GM19397 (cell line): ENCODE measurements around the gene PHYKPL.
A peak's percentile ranks its signal among the peaks of the same experiment; 100 is the strongest.
"Not testable (repeated sequence)": the region's sequence is repeated elsewhere in the genome, so short reads cannot be mapped to it uniquely, and the experiment has no call there.

ENCODE experiments used
- ATAC-seq: cut with Tn5 transposase; IDR thresholded peaks from one replicate; pipeline ENCODE4 v1.9.1; 2021; ENCODE audit warnings: mild to moderate bottlenecking, moderate library complexity; ENCODE audit not compliant: unreplicated experiment

PHYKPL gene

DNA sequence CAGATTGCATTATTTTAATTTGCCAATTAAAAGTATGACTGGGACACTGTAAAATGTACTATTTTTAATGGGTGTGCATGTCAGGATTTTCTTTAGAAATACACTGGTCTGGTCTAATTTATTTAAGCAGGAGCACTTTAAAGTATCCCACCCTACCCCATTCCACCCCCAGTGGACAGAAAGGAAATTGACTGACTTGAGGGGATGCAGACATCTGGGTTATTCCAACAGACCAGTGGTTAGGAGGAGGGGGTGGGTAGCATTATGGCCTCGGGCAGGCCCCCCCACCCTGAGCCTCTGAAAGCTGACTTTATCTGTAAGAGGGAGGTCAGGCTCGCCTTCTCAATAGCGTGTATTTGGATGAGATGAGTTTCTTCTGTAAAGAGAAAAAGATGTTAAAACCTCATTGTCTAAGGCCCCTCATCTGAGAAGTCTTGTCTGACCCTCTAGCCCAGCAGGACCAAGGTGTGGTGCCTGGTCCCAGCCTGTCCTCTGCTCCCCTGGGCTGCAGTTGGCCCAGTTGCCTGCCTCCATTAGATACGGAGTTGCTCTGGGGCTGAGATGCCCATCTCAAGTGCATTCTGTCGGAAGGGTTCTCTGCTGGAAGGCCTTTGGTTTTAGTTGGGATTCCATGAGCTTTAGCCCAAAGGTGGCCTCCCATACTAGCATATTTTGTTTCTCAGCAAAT, 23.9 kb downstream of the PHYKPL start:
- no peak for ATAC-seq

DNA sequence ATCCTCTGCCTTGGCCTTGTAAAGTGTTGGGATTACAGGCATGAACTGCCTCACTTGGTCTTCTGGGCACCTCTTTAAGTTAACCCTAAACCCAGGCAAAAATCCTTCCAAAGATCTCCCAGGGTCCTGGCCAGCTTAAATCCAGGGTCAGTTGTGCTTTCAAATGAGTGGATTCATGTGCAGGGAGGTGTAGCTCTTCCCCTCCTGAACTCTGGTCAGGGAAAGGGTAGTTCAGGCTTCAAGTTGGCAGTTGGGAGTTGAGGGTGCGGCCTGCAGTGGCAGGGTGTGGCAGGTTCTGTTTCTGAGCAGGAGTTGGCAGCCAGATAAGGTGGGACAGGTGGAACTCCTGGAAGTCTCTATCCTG, 24.7 kb downstream of the PHYKPL start:
- ATAC-seq = no peak

DNA sequence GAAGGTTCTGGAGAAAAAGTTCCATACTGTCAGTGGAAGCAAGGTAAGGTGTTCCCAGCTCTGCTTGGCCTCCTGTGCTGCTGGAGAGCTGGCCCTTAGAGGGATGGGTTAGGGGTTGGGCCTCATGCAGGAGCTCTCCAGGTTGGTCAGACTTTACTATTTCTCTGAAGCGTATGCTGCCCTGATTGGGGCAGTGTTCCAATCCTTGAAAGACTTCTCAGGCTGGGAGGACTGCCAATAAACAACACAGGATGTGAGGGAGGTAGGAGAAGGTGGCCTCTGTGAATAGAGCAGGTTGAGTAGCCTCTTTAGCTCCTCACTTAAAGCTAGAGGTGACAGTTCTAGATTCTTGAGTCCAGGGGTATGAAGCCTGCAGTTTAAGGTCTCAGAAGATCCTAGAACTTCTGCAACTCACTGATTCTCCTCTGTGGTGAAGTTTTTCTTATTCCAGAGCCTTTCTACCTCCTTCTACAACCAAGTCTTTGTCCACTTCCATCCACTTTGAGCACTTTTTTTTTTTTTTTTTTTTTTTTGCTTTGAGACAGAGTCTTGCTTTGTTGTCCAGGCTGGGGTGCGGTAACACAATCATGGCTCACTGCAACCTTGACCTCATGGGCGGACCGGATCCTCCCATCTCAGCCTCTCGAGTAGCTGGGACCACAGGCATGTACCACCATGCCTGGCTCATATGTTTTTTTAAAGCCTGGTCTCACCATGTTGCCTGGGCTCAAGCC, 25.3 kb downstream of the PHYKPL start:
- no peak for ATAC-seq

DNA sequence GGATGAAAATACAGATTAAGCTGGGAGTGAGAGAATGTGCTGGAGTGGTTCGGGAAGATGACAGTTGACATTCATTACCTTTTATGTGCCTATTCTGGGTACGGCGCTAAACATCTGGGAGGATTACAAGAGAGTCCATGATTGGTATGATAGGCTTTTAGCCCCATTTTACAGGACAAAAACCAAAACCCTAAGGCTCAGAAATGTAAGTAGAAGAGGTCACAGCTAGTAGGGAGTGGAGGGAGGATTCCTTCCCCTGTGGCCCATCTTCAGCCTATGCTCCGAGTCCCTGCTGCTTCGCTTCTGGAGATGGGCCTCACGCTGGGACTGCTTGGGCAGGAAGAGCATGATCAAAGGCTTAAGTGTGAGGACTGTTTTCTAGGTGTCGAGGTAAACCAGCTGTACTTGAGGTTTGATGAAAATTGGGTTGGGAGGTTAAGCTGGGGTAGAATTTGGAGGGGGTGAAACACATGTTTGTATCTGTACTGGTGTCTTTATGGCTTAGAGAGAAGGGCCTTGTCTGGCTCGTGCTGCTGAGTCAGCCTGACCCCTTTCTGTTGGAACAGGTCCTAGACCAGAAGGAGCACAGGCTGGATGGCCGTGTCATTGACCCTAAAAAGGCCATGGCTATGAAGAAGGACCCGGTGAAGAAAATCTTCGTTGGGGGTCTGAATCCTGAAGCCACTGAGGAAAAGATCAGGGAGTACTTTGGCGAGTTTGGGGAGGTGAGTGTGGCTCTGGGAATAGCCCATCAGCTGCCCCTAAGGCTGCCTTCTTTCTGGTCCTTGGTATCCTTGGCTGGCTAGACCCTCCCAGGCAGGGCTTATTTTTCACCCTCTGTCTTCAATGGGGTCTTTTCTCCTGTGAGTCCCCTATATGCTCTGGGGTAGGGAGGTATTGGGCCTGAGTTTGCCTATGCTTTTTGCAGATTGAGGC, 26.2 kb downstream of the PHYKPL start:
- no peak for ATAC-seq

DNA sequence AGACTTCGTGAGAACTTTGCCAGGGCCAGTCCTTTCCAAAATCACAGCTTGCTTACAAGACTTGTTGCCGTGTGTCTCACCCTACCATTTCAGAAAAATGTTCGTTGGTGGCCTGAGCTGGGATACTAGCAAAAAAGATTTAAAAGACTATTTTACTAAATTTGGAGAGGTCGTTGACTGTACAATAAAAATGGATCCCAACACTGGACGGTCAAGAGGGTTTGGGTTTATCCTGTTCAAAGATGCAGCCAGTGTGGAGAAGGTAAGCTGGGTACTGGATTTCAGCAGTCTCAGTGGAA, 26.9 kb downstream of the PHYKPL start:
- no peak for ATAC-seq

DNA sequence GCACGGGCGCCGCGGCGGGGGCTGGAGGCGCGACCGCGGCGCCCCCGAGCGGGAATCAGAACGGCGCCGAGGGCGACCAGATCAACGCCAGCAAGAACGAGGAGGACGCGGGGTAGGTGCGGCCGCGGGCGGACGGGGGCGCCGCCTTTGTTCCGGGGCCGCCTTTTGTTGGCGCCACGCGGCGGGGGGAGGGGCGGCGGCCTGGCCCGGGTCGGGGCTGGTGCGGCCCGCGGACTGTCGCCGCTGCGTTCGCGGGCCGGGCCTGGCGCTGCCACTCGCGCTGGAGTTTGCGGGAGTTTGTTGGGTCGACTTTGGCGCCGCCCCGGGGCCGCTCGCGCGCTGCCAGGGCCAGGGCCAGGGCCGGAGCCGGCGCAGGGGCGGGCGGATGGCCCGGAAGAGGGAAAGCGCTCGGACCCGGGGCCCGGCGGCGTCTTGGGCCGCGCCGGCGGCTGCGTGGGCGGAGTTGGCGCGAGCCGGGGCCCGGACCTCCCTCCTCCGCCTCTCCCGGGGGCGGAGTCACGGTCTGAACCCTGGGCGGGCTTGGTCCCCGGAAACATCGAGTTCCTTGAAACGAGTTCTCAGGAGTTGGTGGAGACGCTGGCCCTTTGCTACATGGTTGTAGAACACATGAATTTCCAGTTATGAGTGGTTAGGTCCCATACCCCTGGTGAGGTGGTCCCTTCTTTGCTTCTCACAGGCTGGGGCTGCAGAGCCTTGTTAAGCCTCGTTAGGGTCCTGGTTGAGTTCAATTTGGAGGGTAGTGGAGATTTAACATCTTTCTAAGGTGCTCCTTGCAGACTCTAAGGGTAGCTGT, 27.5 kb downstream of the PHYKPL start:
- peak; percentile 51 for ATAC-seq

DNA sequence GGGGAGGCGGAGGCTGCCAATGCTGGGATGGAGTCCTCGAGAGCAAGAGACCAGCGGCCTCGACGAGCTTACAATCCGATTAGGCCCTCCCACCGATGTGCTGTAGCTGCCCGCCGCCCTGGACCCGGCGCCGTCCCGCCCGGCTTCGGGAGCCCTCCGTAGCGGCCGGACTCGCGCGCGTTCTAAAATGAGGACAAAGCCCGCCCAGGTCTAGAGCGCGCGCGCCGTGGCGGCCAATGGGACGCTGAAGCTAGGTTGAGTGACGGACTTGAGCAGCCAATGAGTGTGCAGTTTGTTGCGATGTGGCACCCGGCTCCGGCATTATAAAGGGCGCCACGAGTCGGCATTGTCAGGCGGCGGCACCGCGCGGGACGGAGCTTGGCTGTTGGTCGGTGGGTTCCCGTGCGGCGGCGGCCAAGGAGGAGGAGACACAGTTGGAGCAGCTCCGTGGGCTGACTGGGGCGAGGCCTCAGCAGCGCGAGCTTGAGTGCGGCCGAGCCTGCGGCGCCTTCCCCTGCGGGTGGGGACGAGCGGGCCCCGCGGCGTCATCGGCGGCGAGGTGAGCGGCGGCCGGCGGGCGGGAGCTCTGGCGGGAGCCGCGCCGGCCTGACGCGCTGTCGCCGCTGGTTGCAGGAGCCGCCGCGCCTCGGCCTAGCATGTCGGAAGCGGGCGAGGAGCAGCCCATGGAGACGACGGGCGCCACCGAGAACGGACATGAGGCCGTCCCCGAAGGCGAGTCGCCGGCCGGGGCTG, 28.2 kb downstream of the PHYKPL start, which contains the start of gene HNRNPAB:
HNRNPAB (plus strand) TSS at position 352 of the 753 bp plus-strand sequence; CDS start at position 657, 305 bp downstream.
- peak; percentile 84 for ATAC-seq

DNA sequence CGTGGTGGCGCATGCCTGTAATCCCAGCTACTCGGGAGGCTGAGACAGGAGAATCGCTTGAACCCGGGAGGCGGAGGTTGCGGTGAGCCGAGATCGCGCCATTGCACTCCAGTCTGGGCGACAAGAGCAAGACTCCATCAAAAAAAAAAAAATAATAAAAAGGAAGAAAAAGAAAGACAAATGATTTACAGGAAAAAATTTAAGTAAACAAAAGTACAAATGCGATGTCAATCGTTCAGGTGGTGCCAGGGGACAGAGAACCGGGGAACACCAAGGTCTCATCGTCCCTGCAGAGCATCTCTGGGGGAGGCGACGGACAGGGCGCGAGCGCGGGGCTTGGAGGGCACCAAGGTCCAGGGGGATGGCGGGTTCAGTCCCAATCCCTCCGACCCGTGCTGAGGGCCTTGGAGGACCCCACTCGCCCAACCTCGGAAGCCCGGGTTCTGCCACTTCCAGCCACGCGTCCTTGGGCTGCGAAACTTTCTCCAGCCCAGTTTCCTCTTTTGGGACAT, 28.9 kb downstream of the PHYKPL start:
- ATAC-seq = no peak

DNA sequence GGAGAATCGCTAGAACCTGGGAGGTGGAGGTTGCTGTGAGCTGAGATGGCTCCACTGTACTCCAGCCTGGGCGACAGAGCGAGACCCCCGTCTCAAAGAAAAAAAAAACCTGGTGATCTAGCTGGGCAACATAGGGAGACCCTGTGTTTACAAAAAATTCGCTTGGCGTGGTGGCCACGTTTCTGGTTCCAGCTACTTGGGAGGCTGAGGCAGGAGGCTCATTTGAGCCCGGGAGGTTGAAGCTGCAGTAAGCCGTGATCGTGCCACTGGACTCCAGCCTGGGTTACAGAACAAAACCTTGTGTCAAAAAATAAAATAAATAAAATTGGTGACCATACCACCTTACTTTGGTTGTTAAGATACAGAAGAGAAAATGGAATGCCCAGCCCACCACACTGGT, 30.1 kb downstream of the PHYKPL start:
- ATAC-seq = no peak

DNA sequence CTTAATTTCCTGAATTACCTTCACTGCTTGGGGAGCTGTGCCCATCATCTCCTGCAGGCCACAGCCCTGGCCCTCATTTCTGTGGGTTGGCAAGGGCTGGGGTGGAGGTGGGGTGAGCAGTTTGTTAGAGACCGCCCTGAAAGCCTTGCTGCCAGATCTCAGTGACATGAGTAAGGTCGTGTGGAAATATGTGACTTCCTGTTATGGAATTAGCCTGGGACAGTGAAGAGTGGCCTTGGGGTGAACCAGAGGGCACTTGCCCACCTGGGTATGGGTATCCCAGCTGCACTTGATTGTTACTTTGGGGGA, 30.7 kb downstream of the PHYKPL start:
- no peak for ATAC-seq

DNA sequence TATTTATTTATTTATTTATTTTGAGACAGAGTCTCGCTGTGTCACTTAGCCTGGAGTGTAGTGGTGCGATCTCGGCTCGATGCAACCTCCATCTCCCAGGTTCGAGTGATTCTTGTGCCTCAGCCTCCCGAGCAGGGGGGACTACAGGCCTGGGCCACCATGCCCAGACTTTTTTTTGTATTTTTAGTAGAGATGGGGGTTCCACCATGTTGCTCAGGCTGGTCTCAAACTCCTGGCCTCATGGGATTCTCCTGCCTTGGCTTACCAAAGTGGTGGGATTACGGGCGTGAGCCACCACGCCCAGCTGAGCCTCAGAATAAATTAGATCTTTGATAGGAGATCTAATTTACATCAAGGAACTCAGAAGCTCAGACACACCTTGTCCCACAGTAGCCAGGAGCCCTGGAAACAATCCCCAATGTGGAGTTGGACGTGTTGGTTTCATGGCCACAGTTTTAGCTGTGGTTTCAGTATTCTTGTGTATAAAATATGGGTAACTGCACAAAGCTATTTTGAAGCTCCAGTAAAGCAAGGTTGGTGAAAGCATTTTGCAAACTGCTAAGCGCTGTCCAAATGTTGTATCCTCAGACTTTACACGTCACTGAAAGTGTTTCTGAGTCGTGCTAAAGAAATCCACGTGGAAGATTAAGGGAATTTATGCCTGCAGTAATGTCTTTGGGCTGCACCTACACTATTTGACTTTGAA, 31.2 kb downstream of the PHYKPL start:
- ATAC-seq = no peak

DNA sequence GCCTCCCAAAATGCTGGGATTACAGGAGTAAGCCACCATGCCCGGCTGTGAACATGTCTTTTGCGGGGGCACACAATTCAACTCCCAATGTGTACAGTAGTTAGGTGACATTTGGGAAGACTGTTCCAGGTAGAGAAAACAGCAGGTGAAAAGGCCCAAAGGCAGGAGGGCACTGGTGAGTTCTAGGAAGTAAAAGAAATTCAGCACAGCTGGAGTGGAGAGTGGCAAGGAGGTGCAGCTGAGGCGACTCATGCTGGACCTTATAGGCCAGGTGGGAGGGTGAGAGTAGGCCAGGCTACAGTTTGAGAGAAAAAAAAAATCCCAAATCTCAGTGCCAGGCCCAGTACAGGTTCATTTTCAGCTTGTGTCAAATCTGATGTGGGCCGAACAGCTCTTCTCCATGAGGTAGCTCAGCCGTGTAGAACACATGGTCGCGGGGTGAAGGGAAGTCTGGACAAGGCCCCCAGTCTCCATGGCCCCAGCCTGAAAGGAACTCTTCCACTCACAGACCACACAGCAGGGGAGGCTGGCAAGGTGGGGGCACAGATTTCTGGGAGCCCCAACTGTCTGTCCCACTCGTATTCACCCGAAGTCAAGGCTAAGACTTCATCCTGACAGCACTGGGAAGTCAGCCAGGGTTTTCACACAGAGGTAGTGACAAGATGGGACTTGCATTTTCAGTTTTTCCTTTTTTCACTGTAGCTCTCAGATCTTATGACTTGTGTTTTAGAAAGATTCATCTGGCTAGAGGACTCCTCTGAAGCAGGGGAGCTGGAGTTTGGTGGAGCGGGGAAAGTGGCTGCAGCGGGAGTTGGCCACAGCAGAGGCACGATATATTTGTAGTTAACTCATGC, 32.8 kb downstream of the PHYKPL start:
- no peak for ATAC-seq

DNA sequence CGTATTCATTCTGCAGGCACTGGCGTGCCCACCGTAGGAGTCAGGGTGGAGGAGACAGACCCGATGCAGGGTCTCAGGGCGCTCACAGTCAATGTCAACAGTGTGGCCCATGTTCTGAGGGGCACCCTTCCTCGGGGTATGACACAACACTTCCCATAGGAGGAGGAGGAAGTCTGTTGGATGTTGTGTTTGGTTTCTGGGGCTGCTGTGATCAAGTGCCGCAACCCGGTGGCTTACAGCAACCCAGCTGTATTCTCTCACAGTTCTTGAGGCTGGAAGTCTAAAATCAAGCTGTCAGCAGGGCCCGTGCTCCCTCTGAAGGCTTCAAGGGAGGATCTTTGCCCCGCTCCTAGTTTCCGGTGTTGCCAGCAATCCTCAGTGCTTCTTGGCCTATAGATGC, 33.9 kb downstream of the PHYKPL start:
- ATAC-seq = no peak

DNA sequence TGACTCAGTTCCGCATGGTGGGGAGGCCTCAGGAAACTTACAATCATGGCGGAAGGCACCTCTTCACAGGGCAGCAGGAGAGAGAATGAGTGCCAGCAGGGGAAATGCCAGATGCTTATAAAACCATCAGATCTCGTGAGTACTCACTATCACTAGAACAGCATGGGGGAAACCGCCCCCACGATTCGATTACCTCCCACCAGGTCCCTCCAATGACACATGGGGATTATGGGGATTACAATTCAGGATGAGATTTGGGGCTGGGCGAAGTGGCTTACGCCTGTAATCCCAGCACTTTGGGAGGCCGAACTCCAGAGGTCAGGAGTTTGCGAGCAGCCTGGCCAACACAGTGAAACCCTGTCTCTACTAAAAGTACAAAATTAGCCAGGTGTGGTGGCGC, 34.5 kb downstream of the PHYKPL start:
- not testable (repeated sequence) for ATAC-seq

DNA sequence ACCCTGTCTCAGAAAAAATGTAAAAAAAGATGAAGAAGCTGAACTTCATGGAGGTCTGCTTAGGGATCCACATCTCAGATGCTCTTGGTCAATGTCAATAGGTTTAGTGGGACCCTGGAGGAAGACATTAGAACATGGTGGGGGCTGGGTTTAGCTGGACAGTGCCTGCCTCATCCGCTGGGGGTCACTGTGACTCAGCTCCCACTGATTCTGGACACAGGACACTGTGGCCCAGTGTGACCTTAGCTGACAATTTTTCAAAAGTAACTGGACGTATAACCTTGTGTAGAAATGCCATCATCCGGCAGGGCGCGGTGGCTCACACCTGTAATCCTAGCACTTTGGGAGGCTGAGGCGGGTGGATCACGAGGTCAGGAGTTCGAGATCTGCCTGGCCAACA, 35.6 kb downstream of the PHYKPL start:
- no peak for ATAC-seq

DNA sequence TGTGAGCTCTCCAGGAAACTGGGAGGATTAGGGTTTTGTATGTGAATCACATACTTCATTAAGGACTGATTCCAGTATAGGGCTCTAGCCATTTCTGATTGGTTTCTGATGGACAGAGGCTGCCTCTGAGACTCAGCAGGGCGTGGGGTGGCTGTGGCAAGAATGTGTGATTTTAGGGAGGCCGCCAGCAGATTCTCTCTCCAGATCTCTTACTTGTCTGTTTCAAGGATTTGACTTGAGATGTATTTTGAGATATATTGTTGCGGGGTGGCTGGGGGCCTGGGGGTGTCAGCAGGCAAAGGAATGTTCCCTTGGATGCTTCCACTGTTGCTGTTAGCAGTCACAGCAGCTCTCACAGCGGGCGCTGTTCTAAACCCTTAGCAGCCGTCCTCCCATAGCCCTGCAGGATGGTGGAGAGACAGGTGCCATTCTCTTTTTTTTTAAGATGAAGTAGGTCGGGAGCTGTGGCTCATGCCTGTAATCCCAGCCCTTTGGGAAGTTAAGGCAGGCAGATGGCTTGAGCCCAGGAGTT, 36.3 kb downstream of the PHYKPL start:
- no peak for ATAC-seq

DNA sequence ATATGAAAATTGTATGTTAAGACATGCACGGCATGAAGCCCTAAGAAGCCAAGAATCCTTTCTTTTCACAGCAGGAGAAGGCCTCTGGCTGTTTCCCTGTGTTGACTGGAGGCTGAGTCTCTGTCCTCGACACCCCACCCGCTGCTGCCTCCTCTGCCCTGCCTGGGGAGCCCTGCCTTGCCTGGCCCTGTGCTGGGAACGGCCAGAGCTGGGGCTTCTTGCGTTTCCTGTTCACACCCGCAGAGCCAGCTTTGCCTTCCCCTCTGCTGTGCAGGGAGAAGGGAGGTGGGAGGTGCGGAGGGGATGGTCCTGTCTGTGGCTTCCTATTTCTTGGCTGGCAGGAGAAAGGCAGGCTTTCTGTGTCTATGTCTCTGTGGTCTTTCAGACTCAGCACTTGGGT, 38.6 kb downstream of the PHYKPL start:
- no peak for ATAC-seq

DNA sequence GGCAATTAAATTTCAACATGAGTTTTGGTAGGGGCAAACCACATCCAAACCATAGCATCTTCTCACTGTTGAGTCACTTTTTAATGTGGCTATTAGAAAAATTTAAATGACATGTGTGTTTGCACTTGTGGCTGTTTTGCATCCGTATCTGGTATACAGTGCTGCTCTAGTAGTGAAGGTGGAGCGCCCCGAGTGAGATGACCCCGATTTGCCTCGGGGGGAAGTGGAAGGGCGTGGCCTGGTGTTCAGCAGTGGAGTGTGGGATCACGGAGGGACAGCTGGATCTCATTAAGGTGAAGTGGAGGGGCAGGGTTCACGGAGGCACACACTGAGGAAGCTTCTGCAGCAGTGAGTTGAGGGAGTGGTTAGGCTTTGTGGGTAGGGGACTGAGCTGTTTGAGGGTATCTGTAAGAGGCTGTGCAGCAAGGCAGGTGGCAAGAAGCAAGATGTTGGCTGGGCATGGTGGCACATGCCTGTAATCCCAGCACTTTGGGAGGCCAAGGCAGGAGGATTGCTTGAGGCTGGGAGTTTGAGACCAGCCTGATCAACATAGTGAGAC, 39.3 kb downstream of the PHYKPL start:
- ATAC-seq = no peak
